ENCODE measurements around the gene GCN1.
"Not testable (repeated sequence)": the region's sequence is repeated elsewhere in the genome, so short reads cannot be mapped to it uniquely, and the experiment has no call there.

The GCN1 gene

GRCh38 chr12:120212301-120212700 is 17.8 kb upstream of the GCN1 start:
- no peak for DNase-seq (ENCODE audit: low read depth, low spot score)
- TF ChIP-seq POLR2AphosphoS5 (IDR thresholded peaks at IDR 0.05; ENCODE audit: borderline replicate concordance, low read depth, low read length) (no peak), EZH2 (IDR thresholded peaks at IDR 0.05) (no peak), FOXP2 (optimal IDR thresholded peaks at IDR 0.05; ENCODE audit: control extremely low read depth, extremely low read length, insufficient read depth) (no peak)

DNA sequence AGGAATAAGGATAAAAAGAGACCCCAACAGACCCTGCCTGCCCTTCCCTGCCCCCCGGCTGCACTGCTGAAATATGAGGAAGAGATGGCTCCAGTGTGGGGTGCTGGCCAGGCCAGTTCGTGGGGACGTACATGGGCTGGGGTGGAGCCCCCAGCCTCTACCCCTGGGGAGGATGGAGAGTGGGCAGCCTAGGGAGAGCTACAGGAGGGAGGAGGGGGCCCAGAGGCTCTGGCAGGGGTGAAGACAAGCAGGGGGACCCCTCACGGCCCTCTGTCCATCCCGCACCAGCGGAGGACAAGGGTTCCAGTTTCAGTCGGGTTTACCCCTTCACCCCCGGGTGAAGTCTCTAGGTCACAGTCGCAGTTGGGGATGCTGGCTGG is 17.4 kb upstream of the GCN1 start:
- Histone ChIP-seq H3K9me3 (ENCODE audit: low read depth, low read length) (no peaks in the 10 kb centered on the region), H3K27ac (no peak overlapping the region), H3K9ac (ENCODE audit: insufficient read length) (no peak overlapping the region), H3K36me3 (ENCODE audit: insufficient read depth, low read length) (peaks cover 34% of the 10 kb centered on the region; the same call in 1 of the 2 replicates), H3K4me3 (no peak overlapping the region)
- TF ChIP-seq FOXP2 (optimal IDR thresholded peaks at IDR 0.05; ENCODE audit: control extremely low read depth, extremely low read length, insufficient read depth) (no peak), POLR2AphosphoS5 (IDR thresholded peaks at IDR 0.05; ENCODE audit: borderline replicate concordance, low read depth, low read length) (no peak), EZH2 (IDR thresholded peaks at IDR 0.05) (no peak)
- DNase-seq (ENCODE audit: low read depth, low spot score): no peak

More at GRCh38 chr12:120212301-120212700, 17.8 kb upstream of the GCN1 start:
- H3K4me3 ChIP-seq: no peak overlapping the region
- no peak overlapping the region for H3K9ac ChIP-seq (ENCODE audit: insufficient read length)
- H3K9me3 ChIP-seq (ENCODE audit: low read depth, low read length): no peaks in the 10 kb centered on the region
- peaks cover 32% of the 10 kb centered on the region; the same call in 1 of the 2 replicates for H3K36me3 ChIP-seq (ENCODE audit: insufficient read depth, low read length)
- H3K27ac ChIP-seq: no peak overlapping the region

- Histone ChIP-seq H3K9ac (ENCODE audit: insufficient read length) (no peak overlapping the region), H3K27ac (no peak overlapping the region), H3K9me3 (ENCODE audit: low read depth, low read length) (no peaks in the 10 kb centered on the region), H3K36me3 (ENCODE audit: insufficient read depth, low read length) (peaks cover 38% of the 10 kb centered on the region), H3K4me3 (no peak overlapping the region)
- DNase-seq (ENCODE audit: low read depth, low spot score): no peak
- TF ChIP-seq POLR2AphosphoS5 (IDR thresholded peaks at IDR 0.05; ENCODE audit: borderline replicate concordance, low read depth, low read length) (no peak), EZH2 (IDR thresholded peaks at IDR 0.05) (no peak), FOXP2 (optimal IDR thresholded peaks at IDR 0.05; ENCODE audit: control extremely low read depth, extremely low read length, insufficient read depth) (no peak)
Measured at GRCh38 chr12:120211243-120211903, 16.9 kb upstream of the GCN1 start.

- Histone ChIP-seq H3K27ac (no peak overlapping the region), H3K4me3 (no peak overlapping the region), H3K9me3 (ENCODE audit: low read depth, low read length) (no peaks in the 10 kb centered on the region), H3K9ac (ENCODE audit: insufficient read length) (no peak overlapping the region), H3K36me3 (ENCODE audit: insufficient read depth, low read length) (peaks cover 44% of the 10 kb centered on the region)
- TF ChIP-seq POLR2AphosphoS5 (IDR thresholded peaks at IDR 0.05; ENCODE audit: borderline replicate concordance, low read depth, low read length) (no peak), FOXP2 (optimal IDR thresholded peaks at IDR 0.05; ENCODE audit: control extremely low read depth, extremely low read length, insufficient read depth) (no peak)
- DNase-seq (ENCODE audit: low read depth, low spot score): no peak
Measured at GRCh38 chr12:120209851-120210250, 15.3 kb upstream of the GCN1 start.

- TF ChIP-seq FOXP2 (optimal IDR thresholded peaks at IDR 0.05; ENCODE audit: control extremely low read depth, extremely low read length, insufficient read depth) (no peak), EZH2 (IDR thresholded peaks at IDR 0.05) (no peak), POLR2AphosphoS5 (IDR thresholded peaks at IDR 0.05; ENCODE audit: borderline replicate concordance, low read depth, low read length) (no peak)
- Histone ChIP-seq H3K27ac (no peak overlapping the region), H3K9ac (ENCODE audit: insufficient read length) (no peak overlapping the region), H3K4me3 (no peak overlapping the region), H3K9me3 (ENCODE audit: low read depth, low read length) (no peaks in the 10 kb centered on the region), H3K36me3 (ENCODE audit: insufficient read depth, low read length) (peaks cover 37% of the 10 kb centered on the region)
- no peak for DNase-seq (ENCODE audit: low read depth, low spot score)
Measured at GRCh38 chr12:120207227-120207626, 12.7 kb upstream of the GCN1 start.

DNA sequence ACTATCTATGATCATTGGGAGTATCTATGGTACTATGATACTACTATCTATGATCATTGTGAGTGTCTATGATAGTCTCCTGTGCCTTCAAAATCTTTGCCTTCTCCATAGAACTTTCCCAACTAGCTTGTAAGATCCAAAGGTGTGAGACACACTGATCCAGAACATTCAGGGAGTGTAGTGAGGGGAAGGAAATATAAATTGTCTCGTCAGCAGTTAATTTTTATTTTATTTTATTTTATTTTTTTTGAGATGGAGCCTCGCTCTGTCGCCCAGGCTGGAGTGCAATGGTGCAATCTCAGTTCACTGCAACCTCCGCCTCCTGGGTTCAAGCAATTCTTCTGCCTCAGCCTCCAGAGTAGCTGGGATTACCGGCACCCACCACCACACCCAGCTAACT is 12.3 kb upstream of the GCN1 start:
- peaks cover 35% of the 10 kb centered on the region for H3K36me3 ChIP-seq (ENCODE audit: insufficient read depth, low read length)
- H3K4me3 ChIP-seq: not testable (repeated sequence)

DNA sequence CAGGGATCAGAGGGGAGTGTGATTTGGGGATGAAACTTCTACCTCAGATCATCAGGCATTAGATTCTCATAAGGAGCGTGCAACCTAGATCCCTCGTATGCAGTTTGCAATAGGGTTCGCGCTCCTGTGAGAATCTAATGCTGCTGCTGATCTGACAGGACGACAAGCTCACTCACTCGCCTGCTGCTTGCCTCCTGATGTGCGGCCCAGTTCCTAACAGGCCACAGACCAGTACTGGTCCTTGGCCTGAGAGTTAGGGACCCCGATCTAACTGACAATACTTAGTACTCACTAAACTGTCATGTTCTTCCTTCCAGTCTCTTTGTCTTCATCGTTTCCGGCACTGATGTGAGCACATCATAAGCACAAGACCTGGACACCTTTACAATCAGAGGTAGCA is 11.7 kb upstream of the GCN1 start:
- Histone ChIP-seq H3K9me3 (ENCODE audit: low read depth, low read length) (no peaks in the 10 kb centered on the region), H3K36me3 (ENCODE audit: insufficient read depth, low read length) (peaks cover 31% of the 10 kb centered on the region), H3K9ac (ENCODE audit: insufficient read length) (no peak overlapping the region), H3K4me3 (no peak overlapping the region), H3K27ac (no peak overlapping the region)
- TF ChIP-seq FOXP2 (optimal IDR thresholded peaks at IDR 0.05; ENCODE audit: control extremely low read depth, extremely low read length, insufficient read depth): no peak
- TF ChIP-seq POLR2AphosphoS5 (IDR thresholded peaks at IDR 0.05; ENCODE audit: borderline replicate concordance, low read depth, low read length): no peak
- TF ChIP-seq EZH2 (IDR thresholded peaks at IDR 0.05): no peak
- DNase-seq (ENCODE audit: low read depth, low spot score): no peak

More for the DNA sequence above, 12.3 kb upstream of the GCN1 start:
- not testable (repeated sequence) for DNase-seq (ENCODE audit: low read depth, low spot score); H3K9me3 ChIP-seq (ENCODE audit: low read depth, low read length); H3K9ac ChIP-seq (ENCODE audit: insufficient read length); H3K27ac ChIP-seq

GRCh38 chr12:120204171-120204570 is 9.7 kb upstream of the GCN1 start:
- H3K27ac ChIP-seq: no peak overlapping the region

GRCh38 chr12:120200364-120200800 is 5.9 kb upstream of the GCN1 start:
- Histone ChIP-seq H3K27ac (peak overlapping the region; percentile 96), H3K36me3 (ENCODE audit: insufficient read depth, low read length) (peaks cover 49% of the 10 kb centered on the region), H3K9ac (ENCODE audit: insufficient read length) (peak overlapping the region; percentile 97), H3K9me3 (ENCODE audit: low read depth, low read length) (no peaks in the 10 kb centered on the region), H3K4me3 (peak overlapping the region; percentile 89)
- no peak for DNase-seq (ENCODE audit: low read depth, low spot score)
- TF ChIP-seq EZH2 (IDR thresholded peaks at IDR 0.05) (no peak), POLR2AphosphoS5 (IDR thresholded peaks at IDR 0.05; ENCODE audit: borderline replicate concordance, low read depth, low read length) (no peak), FOXP2 (optimal IDR thresholded peaks at IDR 0.05; ENCODE audit: control extremely low read depth, extremely low read length, insufficient read depth) (no peak)

More at GRCh38 chr12:120204171-120204570, 9.7 kb upstream of the GCN1 start:
- peaks cover 32% of the 10 kb centered on the region for H3K36me3 ChIP-seq (ENCODE audit: insufficient read depth, low read length)
- DNase-seq (ENCODE audit: low read depth, low spot score): no peak
- no peaks in the 10 kb centered on the region for H3K9me3 ChIP-seq (ENCODE audit: low read depth, low read length)
- no peak for TF ChIP-seq EZH2 (IDR thresholded peaks at IDR 0.05)
- TF ChIP-seq POLR2AphosphoS5 (IDR thresholded peaks at IDR 0.05; ENCODE audit: borderline replicate concordance, low read depth, low read length): no peak
- TF ChIP-seq FOXP2 (optimal IDR thresholded peaks at IDR 0.05; ENCODE audit: control extremely low read depth, extremely low read length, insufficient read depth): no peak
- H3K4me3 ChIP-seq: no peak overlapping the region
- no peak overlapping the region for H3K9ac ChIP-seq (ENCODE audit: insufficient read length)

All from SK-N-MC (cell line).